Testis (tissue), 2 donors: Measurements from ENCODE around the gene NFIB.

Experiments used
- CTCF ChIP-seq, 3 experiments: fragments of 450-650 bp in 2 of 3; fragments of 200-600 bp in 1 of 3; sonication (generic) in 1 of 3; IDR thresholded peaks; one replicate each; pipeline ENCODE4 v1.5.1; 2016 to 2019; ENCODE audit warnings: antibody characterized with exemption in 3 of 3, mild to moderate bottlenecking in 2 of 3, moderate library complexity in 1 of 3
- POLR2A ChIP-seq: fragments of 450-650 bp; IDR thresholded peaks from one replicate; pipeline ENCODE4 v1.6.1; 2017; ENCODE audit warnings: antibody characterized with exemption, mild to moderate bottlenecking, moderate library complexity

- no peak for TF ChIP-seq CTCF (IDR thresholded peaks at IDR 0.05)
- TF ChIP-seq POLR2A, result no peak
These were observed 155.0 kb downstream of the NFIB start for GRCh38 chr9:14158916-14159315.
